ENCODE results near the gene GPR137.

GPR137 gene

DNA sequence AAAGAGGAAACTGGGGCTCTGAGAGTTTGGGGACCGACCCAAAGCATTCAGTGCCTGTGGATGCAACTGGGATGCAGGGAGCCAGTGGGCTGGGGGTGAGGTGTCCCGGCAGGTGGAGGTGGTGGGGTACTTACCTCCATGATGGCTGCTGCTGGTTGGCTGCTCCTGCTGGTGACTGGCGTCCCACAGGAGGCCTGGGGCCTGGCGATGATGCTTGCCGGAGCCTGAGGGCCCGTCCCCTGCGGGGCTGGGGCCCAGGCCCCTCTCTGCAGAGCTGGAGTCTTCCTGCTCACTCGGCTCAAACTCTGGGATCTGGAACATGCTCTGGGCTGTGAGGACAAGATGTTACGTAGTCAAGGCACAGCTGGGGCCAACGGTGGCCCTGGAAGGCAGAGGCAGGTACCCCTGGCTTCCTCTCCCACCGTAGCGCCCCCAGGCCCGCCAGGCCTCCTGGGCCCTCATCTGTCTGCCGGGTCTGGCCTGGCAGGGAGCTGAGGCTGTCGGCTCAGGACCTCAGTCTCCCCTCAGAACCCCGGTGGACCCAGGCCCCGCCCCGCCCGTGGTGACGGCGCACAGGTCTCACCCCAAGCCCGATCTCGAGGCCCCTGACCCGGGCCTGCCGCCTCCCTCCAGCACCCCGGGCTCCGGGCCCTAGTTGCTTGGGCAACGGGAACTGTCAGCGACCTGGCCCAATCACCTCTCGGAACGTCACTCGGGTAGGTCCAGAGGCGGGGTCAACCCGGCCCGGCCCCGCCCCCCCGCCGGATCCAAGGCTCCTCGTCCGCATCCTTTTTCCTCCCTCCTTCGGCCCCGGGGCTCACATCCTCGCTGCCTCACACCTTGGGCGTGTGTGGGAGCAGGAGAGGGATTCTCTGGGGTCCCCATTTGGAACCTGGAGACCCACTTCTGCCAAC lies 1.3 kb upstream of the GPR137 start, which contains the start of gene BAD:
Gene BAD (minus strand): TSS at position 618 of the 914 bp plus-strand sequence. CDS start 297 bp downstream, at position 321.
- DNase-seq (ENCODE audit: extremely low read depth in 1 of 2, low read depth in 1 of 2) = peak; percentile 87 to 91

DNA sequence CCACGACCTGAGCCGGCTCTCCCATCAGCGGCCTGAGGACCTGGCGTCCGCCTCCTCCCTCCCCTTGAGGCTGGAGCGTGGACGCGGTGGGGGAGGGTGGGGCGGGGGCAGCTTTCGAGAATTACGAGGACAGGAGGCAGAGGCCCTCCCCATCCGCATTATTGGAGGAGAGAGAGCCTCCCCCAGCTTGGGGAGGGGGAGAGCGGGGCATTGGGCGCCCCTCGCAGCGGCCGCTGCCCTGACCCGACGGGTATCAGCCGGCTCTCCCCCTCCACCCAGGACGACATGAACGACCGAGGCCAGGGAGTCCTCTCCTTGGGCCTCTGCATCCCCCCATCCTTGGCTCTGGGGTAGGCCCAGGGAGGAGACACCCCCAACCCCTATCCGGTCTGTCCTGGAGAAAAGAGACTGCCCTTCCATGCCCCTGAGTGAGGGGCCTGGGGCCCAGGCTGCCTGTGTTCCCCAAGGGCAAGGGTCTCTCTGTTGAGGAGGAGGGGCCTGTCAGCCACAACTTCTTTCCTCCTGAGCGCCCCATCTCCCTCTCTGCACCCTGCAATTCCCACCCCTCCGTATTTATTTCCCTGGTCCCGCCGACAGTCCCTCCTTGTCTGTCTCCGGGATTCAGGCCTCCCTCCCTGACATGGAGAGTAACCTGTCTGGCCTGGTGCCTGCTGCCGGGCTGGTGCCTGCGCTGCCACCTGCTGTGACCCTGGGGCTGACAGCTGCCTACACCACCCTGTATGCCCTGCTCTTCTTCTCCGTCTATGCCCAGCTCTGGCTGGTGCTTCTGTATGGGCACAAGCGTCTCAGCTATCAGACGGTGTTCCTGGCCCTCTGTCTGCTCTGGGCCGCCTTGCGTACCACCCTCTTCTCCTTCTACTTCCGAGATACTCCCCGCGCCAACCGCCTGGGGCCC lies 495 bp downstream of the GPR137 start:
- DNase-seq (ENCODE audit: extremely low read depth in 1 of 2, low read depth in 1 of 2) = no peak

DNA sequence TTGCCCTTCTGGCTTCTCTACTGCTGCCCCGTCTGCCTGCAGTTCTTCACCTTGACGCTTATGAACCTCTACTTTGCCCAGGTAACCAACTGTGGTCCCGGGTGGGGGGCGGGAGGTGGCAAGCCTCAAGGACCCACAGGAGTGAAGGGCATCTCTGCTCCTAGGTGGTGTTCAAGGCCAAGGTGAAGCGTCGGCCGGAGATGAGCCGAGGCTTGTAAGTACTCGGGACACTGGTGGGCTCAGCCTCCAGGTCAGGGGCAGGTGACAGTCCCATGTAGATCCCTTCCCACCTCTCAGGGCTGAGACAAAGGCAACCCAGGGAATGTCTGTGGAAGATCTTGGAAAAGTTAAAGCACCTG lies 1.1 kb downstream of the GPR137 start:
- DNase-seq (ENCODE audit: extremely low read depth in 1 of 2, low read depth in 1 of 2) = no peak

DNA sequence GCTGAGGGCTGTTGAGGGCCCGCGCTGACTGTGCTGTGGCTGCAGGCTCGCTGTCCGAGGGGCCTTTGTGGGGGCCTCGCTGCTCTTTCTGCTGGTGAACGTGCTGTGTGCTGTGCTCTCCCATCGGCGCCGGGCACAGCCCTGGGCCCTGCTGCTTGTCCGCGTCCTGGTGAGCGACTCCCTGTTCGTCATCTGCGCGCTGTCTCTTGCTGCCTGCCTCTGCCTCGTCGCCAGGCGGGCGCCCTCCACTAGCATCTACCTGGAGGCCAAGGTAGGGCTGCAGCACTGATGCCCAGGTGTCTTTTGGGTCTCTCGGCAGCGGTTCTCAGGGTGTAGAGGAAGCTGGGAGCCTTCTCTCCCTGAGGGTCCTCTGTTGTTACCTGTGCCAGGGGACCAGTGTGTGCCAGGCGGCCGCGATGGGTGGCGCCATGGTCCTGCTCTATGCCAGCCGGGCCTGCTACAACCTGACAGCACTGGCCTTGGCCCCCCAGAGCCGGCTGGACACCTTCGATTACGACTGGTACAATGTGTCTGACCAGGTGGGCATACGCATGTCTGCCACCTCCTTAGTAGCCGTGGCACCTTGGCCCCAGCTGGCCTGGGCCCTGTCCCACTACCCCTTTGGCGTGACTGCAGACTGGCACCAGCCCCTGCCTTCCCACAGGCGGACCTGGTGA lies 2.2 kb downstream of the GPR137 start:
- DNase-seq (ENCODE audit: extremely low read depth in 1 of 2, low read depth in 1 of 2) = no peak

DNA sequence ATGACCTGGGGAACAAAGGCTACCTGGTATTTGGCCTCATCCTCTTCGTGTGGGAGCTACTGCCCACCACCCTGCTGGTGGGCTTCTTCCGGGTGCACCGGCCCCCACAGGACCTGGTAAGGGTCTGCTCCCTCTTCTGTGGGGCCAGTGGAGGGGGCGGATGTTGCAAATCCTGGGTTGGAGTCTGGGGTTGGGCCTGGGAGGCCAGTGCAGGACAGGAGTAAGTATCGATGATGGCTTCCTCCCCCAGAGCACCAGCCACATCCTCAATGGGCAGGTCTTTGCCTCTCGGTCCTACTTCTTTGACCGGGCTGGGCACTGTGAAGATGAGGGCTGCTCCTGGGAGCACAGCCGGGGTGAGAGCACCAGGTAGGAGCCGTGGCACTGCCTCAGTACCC lies 2.7 kb downstream of the GPR137 start:
- DNase-seq (ENCODE audit: extremely low read depth in 1 of 2, low read depth in 1 of 2) = no peak

DNA sequence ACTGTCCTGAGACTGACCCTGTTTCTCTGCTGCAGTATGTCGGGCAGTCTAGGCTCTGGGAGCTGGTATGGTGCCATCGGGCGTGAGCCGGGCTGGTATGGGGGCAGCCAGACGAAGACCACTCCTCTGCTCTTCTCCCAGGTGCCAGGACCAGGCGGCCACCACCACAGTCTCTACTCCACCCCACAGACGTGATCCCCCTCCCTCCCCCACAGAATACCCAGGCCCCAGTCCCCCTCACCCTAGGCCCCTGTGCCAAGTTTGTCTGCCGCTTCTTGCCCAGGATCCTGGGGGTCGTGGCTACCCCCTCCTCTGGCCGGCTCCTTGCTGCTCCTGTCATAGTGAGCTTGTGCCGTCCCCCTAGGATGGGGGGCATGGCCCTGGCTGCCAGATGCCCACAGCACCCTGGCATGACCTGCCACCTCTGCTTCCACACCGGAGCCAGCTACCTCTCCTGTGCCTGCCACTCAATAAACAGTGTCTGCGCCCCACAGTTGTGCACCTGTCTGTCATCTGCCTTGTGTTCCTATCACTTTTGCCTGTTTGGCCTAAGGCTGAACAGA lies 3.4 kb downstream of the GPR137 start:
- no peak for DNase-seq (ENCODE audit: extremely low read depth in 1 of 2, low read depth in 1 of 2)

DNA sequence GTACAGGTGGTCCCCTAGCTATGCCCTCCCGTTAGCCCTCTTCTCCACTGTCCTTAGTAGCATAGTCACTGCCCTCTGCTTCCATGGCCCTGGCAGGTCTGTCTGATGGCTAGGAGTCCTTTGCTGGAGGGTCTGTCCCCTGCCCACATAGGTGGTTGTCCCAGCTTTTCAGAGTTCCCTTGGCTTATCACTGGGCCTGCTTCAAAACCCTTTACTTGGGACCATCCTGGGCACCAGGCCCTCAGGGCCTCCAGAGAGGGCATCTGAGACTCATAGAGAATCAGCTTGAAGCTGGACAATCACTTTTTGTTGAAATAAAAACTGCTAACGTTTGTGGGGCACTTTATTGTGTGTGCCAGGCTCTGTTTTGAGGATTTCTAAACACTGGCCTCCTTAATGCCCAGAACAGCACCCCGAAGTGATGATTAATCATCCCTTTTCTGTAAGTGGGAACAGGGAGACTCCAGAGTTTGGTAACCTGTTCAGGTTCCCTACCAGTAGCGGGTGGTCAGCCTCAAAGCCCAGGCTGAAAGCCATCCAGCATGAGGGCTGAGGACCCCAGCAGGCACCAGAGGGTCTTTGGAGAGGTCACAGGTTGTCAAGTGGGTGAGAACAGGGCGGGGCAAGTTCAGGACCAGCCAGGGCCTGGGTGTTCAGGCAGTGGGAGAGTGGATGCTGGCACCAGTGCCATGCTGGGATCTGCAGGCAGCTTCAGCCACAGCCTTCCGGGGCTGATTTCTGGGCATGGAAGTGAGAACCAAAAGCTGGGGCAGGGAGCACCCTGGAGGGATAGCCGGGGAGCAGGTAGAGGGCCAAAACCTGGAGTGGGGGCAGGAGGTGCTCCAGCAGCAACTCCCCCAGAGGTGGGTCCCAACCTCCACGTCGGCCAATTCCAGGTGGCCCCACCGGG lies 5.0 kb downstream of the GPR137 start:
- DNase-seq (ENCODE audit: extremely low read depth in 1 of 2, low read depth in 1 of 2) = no peak

DNA sequence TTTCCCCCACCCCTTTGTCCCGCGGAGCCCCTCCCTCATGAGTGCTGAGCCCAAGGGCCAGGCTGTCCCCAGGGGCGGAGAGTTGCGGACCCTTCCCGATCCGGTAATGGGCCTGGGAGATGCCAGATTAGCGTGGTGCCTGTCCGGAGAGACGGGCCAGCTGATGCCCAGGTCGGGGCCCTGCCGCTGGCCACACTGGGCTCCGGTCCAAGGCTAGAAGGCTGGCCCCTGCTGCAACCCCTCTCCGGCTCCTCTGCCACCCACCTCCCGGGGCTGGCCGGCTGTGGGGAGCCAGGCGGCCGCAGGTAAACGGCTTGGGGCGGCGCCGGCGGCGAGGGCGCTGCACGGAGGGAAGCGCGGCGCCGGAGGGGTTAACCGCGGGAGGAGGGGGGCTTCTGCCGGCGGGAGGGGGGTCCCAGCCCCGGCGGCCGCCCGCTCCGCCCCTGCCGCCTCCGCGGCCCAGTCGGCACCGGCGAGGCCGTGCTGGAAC lies 5.7 kb downstream of the GPR137 start, which contains the start of gene KCNK4:
Gene KCNK4 (plus strand): TSS at position 41 of the 490 bp plus-strand sequence. CDS start 1,717 bp downstream, outside the sequence.
- DNase-seq (ENCODE audit: extremely low read depth in 1 of 2, low read depth in 1 of 2) = no peak

DNA sequence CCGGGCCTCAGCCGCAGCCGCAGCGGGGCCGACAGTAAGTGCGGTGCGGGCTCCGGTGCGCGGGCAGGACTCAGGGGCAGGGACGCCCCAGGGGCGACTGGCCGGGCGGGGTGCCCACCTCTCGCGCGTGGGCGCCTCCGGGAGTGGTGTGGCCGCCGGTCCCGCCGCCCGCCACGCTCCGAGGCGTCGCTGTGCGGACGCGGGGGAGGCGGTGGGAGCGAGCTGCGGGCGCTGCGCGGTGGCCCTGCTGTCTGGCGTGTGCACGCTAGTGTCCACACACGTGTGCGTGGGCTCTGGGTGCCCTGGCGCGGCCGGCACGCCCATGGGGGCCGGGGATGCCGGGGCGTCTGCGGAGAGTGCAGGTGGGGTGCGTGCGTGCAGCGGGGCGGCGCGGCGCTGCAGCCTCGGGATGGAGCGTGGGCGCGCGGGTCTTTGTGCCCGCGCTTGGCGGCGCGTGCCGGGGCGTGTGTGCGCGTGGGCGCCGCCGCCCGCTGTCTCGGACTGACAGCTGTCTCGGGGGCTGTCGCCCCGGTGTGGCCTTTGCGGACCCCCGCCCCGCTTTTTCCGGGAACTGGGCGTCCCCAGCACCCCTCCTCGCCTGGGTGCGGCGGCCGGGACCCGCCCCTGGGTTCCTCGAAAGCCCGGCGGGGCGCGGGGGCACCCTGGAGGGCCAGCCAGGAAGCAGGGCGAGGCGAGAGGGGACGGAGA lies 6.3 kb downstream of the GPR137 start:
- no peak for DNase-seq (ENCODE audit: extremely low read depth in 1 of 2, low read depth in 1 of 2)

DNA sequence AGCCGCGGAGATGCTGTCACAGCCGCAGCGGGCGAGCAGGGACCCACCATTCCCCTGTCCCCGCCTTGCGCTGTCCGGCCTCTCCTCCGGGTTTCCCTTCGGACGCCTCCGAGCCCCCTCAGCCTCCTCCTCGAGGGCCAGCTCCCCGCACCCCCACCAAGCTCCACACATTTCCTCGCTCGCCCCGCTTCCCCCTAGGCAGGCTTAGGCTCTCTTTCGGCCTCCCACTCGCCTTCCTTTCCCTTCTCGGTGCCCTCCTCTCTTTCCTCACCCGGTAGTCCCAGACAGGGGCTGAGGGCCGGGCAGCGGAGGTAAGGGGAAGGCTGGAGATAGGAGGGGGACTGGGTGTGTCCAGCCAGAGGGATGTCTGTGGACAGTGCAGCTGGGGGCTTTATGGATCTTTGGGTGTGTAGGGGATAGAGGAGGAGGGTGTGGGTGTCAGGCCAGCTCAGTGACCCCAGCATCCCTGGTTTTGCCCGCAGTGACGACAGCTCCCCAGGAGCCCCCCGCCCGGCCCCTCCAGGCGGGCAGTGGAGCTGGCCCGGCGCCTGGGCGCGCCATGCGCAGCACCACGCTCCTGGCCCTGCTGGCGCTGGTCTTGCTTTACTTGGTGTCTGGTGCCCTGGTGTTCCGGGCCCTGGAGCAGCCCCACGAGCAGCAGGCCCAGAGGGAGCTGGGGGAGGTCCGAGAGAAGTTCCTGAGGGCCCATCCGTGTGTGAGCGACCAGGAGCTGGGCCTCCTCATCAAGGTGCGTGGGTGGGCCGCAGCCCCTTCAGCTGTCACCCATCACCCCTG lies 7.0 kb downstream of the GPR137 start:
- no peak for DNase-seq (ENCODE audit: extremely low read depth in 1 of 2, low read depth in 1 of 2)

DNA sequence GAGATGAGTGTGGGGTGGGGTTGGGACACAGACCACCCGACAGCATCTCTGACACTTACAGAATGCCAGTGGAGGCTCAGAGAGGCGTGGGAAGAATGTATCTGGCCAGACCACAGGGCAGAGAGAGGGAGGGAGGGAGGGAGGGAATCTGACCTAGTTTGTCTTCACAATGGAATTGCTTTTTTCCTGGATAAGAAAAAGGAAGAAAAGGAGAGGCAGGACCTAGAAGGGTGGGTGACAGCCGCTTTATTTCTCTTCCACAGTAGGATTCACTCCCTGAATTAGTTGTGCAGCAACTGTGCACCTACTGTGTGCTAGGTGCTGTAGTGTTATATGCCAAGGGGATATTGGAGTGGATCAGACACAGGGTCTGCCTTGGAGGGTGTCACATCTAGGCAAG lies 9.1 kb downstream of the GPR137 start:
- DNase-seq (ENCODE audit: extremely low read depth in 1 of 2, low read depth in 1 of 2) = no peak

DNA sequence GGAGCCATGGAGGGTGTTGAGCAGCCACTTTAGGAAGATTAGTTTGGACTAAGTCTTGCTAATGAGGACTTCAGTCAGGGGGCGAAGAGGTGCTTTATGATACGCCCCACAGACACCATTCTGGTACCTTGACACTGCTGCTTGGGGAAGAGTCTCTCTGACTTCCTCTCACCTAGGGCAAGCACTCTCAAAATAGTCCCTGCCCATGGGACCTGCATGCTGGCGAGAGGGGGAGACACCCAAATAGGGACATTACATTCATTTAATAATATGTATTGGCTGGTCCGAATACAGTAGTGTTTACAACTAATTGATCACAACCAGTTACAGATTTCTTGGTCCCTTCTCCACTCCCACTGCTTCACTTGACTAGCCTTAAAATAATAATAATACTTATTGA lies 10.1 kb downstream of the GPR137 start:
- no peak for DNase-seq (ENCODE audit: extremely low read depth in 1 of 2, low read depth in 1 of 2)

DNA sequence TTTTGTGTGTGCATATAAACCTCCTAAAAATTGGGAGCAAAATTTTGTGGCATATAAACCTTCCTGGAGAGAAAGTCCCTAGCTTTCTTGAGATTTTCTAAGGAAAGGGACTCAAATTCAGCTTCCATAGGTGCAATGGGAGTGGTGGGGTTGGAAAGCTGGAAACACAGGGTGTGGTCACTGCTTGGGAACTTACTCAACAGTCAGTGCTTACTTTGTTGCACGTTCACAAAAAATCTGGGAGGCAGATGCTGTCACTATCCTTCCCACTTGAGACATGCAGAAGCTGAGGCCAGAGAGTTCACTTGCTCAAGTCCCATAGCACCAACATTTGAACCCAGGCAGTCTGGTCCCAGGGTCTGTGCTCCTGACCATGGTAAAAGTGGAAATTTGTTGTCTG lies 10.6 kb downstream of the GPR137 start:
- no peak for DNase-seq (ENCODE audit: extremely low read depth in 1 of 2, low read depth in 1 of 2)

DNA sequence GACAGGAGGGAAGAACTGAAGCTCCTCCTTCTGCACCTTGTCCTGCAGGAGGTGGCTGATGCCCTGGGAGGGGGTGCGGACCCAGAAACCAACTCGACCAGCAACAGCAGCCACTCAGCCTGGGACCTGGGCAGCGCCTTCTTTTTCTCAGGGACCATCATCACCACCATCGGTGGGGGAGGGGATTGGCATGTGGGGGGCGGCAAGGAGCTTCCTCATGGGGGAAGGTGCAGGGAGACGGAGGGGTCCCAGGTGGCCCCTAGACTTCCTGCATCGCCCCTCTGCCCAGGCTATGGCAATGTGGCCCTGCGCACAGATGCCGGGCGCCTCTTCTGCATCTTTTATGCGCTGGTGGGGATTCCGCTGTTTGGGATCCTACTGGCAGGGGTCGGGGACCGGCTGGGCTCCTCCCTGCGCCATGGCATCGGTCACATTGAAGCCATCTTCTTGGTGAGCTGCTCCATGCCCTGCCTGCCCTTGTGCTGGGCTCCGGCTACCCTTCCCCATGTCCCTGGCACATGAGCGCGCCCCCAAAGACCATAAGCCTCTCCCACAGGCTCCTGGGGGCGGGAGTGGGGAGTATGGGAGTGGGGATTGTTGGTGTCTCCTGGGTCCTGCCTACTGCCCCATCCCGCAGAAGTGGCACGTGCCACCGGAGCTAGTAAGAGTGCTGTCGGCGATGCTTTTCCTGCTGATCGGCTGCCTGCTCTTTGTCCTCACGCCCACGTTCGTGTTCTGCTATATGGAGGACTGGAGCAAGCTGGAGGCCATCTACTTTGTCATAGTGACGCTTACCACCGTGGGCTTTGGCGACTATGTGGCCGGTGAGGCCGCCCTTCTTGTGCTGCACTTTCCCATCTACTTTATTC lies 11.4 kb downstream of the GPR137 start:
- no peak for DNase-seq (ENCODE audit: extremely low read depth in 1 of 2, low read depth in 1 of 2)

DNA sequence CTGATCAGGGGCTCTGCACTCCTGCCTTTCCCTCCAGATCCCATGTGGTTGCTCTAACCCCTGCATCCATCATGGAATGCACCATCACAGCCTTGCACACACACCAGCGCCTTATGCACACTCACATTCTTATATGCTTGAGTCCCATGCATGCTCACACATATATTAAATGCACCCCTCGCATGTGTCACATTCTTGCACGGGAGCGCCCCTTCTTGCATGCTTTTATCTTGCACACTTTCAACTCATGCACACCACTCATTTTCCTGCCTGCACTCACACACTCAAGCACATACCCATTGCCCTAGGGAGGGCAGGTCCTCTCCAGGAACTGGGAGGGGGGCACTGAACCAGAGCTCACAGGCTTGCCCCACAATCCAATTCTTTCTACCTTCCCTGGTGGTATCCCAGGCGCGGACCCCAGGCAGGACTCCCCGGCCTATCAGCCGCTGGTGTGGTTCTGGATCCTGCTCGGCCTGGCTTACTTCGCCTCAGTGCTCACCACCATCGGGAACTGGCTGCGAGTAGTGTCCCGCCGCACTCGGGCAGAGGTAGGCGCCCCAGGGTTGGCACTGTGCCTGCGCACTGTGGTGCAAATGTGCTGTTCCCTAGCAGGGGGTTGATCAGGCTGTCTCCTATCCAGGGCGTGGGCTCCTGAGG lies 12.2 kb downstream of the GPR137 start:
- no peak for DNase-seq (ENCODE audit: extremely low read depth in 1 of 2, low read depth in 1 of 2)

DNA sequence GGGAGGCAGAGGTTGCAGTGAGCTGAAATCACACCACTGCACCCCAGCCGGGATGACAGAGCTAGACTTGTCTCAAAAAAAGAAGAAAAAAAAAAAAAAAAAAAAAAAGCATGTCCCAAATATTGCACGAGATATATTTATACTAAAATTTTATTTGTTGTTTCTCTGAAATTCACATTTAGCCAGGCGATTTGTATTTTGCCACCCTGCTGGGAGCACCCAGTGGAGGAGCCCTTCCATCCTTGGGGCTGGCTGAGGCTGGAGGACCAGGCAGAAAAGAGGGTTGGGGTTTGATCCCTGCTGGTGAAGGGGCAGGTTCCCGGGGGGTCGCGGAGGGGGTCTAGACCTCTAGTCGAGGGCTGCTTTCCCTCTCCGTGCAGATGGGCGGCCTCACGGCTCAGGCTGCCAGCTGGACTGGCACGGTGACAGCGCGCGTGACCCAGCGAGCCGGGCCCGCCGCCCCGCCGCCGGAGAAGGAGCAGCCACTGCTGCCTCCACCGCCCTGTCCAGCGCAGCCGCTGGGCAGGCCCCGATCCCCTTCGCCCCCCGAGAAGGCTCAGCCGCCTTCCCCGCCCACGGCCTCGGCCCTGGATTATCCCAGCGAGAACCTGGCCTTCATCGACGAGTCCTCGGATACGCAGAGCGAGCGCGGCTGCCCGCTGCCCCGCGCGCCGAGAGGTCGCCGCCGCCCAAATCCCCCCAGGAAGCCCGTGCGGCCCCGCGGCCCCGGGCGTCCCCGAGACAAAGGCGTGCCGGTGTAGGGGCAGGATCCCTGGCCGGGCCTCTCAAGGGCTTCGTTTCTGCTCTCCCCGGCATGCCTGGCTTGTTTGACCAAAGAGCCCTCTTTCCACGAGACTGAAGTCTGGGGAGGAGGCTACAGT lies 13.6 kb downstream of the GPR137 start:
- DNase-seq (ENCODE audit: extremely low read depth in 1 of 2, low read depth in 1 of 2) = no peak

Measured in stimulated activated CD8-positive, alpha-beta memory T cell treated with anti-CD3 and anti-CD28 coated beads, Interleukin-7, amount 100 ng/mL, for 48 hours (primary cell).